Measurements from ENCODE around the gene RGS9.
"Not testable (repeated sequence)": the region's sequence is repeated elsewhere in the genome, so short reads cannot be mapped to it uniquely, and the experiment has no call there.

Gene RGS9

DNA sequence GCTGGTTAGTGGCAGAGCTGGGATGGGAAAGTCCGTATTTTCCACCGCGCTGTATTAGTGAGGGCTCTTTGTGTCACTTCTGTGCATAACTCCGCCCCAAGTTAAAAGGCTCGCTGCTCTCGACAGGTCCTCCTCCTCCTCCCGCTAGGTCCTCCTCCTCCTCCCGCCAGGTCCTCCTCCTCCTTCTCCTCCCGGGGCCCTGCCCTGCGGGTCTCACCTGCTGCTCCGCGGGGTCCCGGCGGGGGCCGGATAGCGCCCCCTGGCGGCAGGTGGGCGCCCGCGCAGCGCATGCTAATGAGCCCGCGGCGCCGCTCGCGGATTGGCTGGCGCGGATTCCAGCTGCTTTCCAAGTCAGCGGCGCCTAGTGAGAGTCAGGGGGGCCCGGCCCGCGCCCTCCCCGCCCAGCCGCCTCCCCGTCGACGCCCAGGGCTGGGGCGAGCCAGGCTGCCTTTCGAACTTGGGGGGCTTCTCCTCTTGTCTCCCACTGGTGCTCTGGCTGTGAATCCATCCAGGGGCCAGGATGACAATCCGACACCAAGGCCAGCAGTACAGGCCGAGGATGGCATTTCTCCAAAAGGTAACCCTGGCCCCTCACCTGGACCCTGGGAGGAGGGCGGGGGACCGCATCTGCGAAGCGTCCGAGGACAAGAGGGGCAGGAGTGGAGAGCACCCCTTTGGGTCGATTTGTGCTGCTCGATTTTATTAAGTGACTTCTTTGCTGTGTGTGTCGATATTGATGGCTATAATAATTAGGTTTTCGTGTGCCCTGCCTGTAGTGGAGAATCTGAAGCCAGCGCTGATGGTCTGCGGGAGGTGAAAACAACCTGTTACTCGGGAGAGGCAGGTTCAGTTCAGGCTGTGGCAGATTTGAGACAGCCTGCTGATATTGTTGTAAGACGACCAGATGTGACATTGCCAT is at the start of gene RGS9:
Gene RGS9 (plus strand): TSS at position 350 of the 919 bp plus-strand sequence. CDS start 171 bp downstream, at position 521.
- DNase-seq, result peak; percentile 79

DNA sequence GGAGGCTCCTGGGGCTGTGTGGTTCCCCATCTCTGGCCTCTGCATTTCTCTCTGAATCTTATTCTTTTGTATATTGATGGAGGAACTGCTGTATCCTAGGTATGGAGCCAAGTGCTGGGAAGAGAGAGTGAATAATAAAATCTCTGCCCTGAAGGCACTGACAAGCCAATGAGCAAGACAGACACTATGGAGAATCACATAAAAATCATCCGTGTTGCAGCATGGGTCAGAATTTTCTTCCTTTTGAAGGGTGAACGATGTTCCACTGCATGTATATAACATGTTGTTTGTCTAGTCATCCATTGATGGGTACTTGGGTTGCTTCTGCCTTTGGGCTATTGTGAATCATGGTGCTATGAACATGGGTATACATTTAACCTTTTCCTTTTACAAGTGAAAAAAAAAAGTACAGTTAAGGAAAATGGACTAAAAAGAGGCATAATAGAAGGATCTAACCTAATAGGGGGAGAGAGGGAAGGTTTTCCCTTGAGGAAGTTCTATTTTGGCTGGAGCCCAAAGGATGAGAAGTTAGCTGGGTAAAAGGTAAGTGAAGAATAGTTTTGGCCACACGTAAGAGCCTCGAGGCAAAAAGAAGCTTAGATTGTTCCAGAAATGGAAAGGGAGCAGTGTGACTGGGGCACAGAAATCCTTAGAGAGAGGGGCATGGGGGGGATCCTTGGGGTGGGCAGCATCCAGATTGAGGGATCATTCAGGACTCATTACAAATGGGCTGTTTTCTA is 48.4 kb upstream of the RGS9 start:
- DNase-seq, result no peak

DNA sequence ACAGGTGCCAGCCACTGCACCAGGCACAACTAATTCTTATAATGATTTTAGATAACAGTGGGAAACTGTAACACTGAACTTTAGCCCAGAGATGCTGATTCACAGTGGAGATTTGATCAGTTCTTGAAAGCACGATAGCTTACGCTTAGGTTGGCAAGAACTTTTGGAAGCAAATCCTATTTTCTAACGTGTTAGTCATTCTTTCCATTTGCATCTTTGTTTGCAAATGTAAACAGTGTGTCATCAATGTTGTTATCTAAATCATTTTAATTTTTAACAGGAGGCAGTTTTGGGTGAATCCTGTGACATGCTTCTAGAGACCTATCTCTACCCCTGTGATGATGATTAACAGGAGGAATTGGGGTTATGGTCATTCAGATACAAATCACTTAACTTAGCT is 44.9 kb upstream of the RGS9 start:
- no peak for DNase-seq

DNA sequence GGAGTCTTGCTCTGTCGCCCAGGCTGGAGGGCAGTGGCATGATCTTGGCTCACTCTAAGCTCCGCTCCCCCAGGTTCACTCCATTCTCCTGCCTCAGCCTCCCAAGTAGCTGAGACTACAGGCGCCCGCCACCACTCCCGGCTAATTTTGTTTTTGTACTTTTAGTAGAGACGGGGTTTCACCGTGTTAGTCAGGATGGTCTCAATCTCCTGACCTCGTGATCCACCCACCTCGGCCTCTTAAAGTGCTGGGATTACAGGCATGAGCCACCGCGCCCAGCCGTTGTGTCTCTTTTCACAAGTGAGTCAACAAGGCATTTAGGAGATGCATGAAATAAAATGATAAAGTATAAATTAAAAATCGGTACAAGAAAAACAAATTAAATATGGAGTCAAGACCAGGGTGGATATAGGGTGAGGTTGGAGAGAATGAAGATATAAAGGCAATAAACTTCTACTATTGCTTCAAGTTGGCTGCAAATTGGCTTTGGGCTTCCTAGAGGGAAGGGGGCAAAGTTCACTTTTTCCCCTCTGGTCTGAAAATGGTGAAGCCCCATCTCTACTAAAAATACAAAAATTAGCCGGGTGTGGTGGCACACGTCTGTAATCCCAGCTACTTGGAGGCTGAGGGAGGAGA is 44.3 kb upstream of the RGS9 start:
- DNase-seq, result not testable (repeated sequence)

DNA sequence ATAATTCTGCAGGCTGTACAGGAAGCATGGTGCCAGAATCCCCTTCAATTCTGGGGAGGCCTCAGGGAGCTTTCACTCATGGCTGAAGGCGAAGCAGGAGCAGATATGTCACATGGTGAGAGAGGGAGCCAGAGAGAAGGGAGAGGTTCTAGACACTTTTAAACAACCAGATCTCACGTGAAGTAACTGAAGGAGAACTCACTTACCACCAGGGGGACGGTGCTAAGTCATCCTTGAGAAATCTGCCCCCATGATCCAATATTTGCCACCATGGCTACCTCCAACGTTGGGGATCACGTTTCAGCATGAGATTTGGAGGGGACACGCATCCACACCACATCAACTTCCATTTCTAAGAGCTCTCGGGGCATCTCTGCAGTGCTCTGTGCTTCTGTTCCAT is 43.2 kb upstream of the RGS9 start:
- DNase-seq, result no peak

DNA sequence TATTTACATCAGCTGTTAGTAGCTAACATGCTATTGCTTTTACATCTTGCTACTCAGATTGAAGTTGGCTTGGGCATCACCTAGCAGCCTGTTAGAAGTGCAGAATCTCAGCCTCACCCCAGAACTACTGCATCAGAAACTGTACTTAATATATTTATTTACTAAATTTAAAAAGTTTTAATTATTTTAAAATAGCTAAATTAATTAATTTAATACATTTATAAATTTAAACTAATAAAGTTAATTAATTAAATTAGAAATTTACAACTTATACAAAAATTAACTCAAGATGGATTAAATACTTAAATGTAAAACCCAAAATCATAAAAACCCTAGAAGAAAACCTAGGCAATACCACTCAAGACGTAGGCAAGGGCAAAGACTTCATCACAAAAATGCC is 41.7 kb upstream of the RGS9 start:
- DNase-seq, result no peak

DNA sequence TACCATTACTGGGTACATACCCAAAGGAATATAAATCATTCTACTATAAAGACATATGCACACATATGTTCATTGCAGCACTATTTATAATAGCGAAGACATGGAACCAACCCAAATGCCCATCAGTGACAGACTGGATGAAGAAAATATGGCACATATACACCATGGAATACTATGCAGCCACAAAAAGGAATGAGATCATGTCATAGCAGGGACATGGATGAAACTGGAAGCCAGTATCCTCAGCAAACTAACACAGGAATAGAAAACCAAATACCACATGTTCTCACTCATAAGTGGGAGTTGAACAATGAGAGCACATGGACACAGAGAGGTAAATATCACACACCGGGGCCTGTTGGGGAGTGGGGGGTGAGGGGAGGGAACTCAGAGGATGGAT is 40.8 kb upstream of the RGS9 start:
- not testable (repeated sequence) for DNase-seq

DNA sequence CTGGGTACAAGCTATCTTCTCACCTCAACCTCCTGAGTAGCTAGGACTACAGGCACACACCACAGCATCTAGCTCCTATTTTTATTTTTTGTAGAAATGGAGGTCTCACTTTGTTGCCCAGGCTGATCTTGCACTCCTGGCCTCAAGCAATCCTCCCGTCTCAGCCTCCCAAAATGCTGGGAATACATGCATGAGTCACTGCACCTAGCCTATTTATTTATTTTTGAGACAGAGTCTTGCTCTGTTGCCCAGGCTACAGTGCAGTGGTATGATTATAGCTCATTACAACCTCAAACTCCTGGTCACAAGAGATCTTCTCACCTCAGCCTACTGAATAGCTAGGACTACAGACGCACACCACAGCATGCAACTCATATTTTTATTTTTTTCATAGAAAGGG is 40.1 kb upstream of the RGS9 start:
- DNase-seq, result no peak

DNA sequence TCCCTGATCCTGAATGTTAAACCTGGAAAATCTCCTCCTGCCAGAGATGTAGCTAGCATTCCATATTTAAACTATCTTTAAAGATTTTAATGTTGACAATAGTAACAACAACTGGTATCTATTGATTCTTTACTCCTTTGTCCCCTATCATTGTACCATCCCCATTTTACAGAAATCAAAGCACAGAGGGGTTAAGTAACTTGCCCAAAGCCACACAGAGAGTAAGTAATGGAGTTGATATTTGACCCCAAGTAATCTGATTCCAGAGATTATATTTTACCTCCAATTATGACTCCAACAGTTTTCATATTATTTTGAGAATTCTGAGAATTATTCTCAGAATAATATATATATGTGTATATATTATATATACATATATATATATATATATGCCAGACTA is 37.7 kb upstream of the RGS9 start:
- no peak for DNase-seq

DNA sequence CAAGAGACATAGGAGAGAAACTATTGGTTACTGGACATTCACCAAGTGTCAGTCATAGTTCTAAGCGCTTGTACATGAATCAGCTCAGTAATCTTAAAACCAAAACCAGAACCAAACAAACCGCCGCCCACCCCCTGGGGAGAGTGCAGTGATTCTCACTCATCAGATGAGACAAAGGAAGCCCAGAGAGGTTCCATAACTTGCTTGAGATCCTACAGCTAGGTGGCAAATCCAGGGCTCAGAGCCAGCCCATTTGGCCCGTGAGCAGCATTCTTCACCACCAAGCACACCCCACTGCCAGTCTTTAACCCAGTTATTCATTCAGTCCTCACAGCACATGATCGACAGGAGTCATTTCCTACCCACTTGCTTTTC is 37.2 kb upstream of the RGS9 start:
- peak; percentile 89 for DNase-seq

DNA sequence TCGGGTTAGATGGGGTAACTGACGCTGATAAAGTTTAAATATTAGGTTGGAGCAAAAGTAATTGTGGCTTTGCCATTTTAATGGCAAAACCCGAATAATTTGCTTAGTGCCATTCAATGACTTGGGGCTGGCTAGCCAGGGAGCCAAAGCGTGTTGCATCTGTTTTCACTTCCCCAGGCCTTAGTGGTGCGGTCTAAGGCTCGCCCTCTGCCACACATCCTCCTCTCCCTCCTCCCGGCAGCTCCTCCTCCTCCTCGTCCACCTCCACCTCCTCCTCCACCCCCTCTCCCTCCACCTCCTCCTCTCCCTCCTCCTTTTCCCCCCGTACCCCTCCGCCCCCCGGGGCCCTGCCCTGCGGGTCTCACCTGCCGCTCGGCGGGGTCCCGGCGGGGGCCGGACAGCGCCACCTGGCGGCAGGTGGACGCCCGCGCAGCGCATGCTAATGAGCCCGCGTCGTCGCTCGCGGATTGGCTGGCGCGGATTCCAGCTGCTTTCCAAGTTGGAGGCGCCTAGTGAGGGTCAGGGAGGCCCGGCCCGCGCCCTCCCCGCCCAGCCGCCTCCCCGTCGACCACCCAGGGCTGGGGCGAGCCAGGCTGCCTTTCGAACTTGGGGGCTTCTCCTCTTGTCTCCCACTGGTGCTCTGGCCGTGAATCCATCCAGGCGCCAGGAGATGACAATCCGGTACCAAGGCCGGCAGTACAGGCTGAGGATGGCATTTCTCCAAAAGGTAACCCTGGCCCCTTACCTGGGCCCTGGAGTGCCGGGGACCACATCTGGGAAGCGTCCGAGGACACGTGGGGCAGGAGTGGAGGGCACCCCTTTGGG is 36.6 kb upstream of the RGS9 start:
- DNase-seq, result peak; percentile 74

DNA sequence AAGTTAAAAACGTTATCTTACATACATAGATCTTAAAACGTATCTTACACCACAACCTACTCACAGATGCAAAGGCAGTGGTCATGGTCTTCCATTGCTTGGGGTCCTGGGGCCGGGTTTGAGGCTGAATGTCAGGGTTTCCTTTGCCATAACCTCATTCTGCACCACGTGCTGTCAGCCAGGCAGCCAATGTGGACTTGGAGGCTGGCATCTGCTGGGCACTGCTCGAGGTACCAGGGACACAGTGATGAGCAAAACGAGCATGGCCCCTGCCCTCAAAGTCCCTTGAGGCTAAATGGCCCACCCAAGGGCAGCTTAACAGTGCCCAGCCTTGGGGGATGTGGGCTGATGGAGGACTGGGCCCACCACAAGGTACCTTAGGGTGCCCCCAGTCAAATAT is 35.8 kb upstream of the RGS9 start:
- no peak for DNase-seq

DNA sequence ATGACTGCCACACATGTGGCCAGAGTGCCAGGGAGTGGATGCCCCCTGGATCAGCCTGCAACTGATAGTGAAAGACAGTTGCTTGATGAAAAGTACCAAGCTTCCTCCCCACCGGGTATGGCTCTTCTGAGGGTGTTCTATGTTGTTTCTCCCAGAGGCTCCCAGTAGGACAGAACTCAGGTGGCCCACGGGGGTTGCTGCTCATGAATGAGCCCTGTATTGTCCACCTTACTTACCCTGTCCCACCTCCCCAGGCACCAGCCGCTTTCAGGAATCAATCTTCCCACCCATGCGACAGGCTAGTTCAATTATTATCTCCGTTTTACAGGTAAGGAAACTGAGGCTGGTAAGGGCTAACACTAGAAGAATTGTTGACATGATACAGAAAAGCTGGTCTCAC is 34.9 kb upstream of the RGS9 start:
- DNase-seq, result no peak

DNA sequence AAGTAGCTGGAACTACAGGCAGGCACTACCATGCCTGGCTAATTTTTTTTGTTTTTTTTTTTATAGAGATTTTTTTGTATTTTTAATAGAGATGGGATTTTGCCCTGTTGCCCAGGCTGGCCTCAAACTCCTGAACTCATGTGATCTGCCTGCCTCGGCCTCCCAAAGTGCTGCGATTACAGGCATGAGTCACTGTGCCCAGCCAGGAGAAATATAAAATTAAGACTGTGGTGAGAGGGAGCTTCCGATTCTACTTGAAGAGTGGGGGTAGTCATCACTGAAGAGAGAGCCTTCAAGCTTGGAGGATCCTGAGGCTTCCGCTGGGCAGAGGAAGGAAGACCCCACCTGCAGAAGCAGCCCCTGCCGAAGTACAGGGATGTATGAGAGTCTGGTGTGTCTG is 34.4 kb upstream of the RGS9 start:
- no peak for DNase-seq

DNA sequence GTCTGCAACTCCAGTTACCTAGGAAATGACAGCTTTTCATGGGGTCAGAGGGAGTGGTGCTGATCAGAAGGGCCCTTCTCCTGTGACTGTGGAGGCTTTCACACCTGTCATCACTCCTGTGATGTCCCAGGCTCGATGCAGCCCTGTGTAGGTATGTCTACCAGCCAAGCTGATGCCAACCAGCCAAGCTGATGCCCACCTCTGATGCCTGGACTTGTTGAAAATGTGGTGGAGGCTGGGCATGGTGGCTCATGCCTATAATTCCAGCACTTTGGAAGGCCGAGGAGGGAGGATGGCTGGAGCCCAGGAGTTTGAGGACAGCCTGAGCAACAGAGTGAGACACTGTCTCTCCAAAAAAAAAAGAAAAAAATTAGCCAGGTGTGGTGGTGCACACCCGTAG is 33.7 kb upstream of the RGS9 start:
- DNase-seq, result no peak

DNA sequence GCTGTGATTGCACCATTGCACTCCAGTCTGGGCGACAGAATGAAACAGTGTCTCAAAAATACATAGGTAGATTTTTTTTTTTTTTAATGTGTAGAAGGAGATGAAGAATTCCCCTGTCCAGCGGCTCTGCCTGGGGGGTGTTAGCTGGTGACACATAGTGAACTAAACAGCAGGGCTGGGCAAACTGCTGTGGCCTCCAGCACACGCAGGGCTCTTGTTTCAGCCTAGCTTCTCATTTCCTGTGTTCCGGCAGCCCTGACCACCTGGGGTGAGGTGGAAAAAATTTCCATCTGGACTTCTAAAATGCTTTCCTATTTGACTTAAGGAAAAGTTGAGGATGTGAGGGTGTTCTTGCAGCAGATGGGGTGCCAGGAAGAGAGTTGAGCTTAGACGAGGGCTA is 33.3 kb upstream of the RGS9 start:
- no peak for DNase-seq

DNA sequence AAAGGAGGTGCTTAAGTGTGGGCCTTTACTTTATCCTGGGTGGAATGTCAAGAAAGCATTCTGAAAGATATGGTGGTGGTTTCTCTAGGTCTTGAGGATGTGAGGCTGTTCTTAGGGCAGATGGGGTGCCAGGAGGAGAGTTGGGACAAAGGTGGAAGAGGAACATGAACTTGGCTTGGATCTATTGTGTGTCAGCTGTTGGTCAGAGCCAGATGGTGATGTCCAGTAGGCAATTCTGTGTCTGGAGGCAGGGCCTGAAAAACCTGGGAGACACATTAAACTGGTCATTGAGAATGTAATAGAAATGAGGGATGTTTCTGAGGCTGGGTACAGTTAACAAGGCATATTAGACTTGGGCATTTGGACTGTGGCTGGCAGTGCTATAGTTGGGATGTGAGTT is 32.6 kb upstream of the RGS9 start:
- DNase-seq, result no peak

DNA sequence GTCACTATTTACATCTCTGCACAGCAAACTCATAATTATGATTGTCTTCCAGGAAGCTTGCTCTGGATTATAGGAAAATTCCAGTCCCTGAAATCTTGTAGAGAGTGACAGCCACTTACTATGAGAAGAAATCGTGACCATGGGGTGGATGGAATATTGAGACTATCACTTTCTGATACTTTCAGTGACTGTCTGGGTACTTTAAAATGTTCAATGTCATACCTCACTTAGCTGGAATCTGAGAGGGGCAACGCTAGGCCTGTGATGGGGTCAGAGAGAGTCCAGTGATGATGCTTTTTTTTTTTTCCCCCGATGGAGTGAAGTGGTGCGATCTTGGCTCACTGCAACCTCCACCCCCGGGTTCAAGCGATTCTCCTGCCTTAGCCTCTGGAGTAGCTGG is 32.2 kb upstream of the RGS9 start:
- DNase-seq, result no peak

DNA sequence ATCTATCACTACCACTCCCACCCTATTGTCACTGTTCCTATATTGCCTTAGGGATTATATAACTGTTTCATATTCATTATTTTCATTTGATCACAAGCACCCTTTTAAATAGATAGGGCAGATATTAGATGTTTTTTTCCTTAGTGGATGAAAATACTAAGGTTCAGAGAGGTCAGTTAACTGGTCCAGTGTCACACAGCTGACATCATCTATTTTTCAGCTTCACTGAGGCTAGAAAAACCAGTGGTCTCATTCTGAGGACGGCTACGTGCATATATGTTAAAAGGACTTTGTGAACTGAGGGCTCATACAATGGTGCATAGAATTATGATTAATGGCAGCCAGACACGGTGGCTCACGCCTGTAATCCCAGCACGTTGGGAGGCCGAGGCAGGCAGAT is 29.0 kb upstream of the RGS9 start:
- DNase-seq, result no peak

DNA sequence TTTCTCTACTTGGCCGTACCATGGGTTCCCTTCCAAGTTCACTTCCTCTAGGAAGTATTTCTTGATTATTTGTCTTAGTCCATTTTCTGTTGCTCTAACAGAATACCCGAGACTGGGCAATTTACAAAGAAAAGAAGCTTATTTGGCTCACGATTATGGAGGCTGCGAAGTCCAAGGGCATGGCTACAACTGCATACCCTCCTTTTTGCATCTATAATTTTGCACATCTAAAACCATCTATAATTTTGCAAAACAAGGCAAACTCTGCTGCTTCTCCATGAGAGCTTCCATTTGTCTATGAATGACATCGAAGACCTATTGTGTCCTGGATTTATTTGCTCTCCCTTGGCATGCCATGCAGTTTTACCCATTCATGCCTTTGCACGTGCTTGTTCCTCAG is 27.6 kb upstream of the RGS9 start:
- DNase-seq, result no peak

DNA sequence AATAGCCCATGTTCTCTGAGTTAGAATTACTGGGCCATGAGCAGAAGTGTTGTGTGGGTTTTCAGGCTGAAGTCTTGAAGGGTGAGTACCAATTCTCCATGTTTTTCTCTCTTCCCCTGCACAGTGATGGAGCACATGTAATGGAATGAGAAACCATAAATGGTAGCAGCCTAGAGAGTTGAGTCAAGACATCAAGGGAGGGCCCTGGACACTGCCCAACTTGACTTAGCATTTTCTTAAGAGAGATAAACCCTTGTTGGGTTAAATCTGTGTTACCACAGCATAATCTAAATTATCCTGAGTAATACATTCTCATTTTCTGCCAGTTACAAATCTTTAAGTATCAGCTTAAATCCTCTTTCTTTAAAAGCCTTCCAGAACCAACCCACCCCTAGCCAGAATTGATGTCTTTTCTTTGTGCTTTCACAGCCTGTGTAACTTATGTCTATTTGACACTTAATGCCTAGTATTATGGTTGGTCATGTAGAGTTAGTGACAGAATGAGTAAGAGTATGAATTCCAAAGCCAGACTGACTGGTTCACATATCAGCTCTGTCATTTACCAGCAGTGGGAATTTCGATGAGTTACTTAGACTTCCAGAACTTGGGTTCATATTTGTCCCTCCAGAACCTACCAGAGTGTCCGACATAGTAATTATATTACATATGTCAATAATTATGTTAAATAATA is 27.0 kb upstream of the RGS9 start:
- DNase-seq, result no peak

DNA sequence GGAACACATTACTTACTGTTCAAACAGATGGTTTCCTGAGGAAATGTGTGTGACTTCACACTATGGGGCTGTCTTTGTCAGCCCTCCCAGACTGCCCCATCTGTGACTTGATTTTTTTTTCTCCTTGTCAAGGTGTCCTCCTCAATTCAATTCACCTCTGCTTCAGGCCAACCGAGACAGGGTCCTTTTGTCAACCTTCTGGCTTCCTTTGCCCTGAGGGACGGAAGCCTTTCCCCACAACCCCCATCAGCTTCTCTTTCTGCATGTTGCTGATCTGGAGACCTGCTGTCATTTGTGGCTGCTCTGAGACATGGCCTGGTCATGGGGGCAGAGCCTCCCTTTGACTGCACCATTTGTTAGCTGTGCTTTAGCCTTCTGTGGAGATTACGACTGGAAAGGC is 21.3 kb upstream of the RGS9 start:
- DNase-seq, result no peak
